Measurements from ENCODE around the gene PRKCQ.

DNA sequence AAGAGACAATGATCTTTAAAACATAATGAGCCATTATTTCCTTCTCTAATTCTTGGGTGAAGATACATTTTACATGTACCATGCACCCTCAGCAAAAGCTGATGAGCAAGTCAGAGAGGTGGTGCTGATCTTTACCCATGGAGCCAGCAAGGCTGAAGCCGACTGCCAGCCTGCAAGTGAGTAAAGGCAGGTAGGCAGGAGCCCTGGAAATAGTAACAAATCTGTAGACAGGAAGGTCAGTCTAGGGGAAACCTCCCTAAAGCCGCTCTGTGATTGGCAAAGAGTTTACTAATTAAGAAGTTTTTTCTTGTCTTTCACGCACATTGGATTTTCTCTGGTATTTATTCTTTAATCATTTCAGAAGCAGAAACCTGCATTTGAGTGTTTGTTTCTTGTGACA is 67.9 kb downstream of the PRKCQ start:
- TF ChIP-seq GATA2 (IDR thresholded peaks at IDR 0.05; ENCODE audit: low read depth, low read length) (no peak), GATA3 (IDR thresholded peaks at IDR 0.05; ENCODE audit: low read depth, low read length) (no peak)

All from SH-SY5Y (cell line).